Measurements from ENCODE around the gene PCK1. TPM values are rescaled to one million over a fixed set of nuclear protein-coding genes. Genes with fewer than 3 reads are reported as not detected.
"Not testable (repeated sequence)": the region's sequence is repeated elsewhere in the genome, so short reads cannot be mapped to it uniquely, and the experiment has no call there.

The PCK1 gene
- polyA plus RNA-seq (2011; rRNA removed) (not detected in 2 replicates), polyA minus RNA-seq (2011; rRNA and poly(A)+ RNA removed) (not detected in 2 replicates)

GRCh38 chr20:57560554-57561355, at the start of gene PCK1:
Gene PCK1, plus strand, starts transcription at chr20:57561110. Its CDS starts 302 bp downstream, at chr20:57561412.
- CTCF ChIA-PET: interaction anchor here (0.6 to 0.9 kb wide), 2 partner anchors 37 to 54 kb away, joined by 3 read pairs; no protein-coding TSS in a partner anchor
- Histone ChIP-seq H3K4me3 (ENCODE audit: low read depth, low read length) (no peak within 1 kb of the TSS), H3K27me3 (ENCODE audit: control insufficient read depth, insufficient read depth, low read length) (peaks cover 2% of the 10 kb centered on the region), H3K36me3 (ENCODE audit: control insufficient read depth, insufficient read depth, low read length) (no peaks in the 10 kb centered on the region)
- POLR2A ChIA-PET: no interaction called here
- TF ChIP-seq CTCF (IDR thresholded peaks at IDR 0.05; ENCODE audit: insufficient read depth, low read depth, low read length): no peak
- DNase-seq (ENCODE audit: low read depth): no peak

- CTCF ChIA-PET: interaction anchor here (1.3 to 16.4 kb wide), 3 partner anchors 10 to 698 kb away, joined by 3 to 222 read pairs (median 21); no protein-coding TSS in a partner anchor
- DNase-seq (ENCODE audit: low read depth); POLR2A ChIA-PET; H3K27me3 ChIP-seq (ENCODE audit: control insufficient read depth, insufficient read depth, low read length); H3K36me3 ChIP-seq (ENCODE audit: control insufficient read depth, insufficient read depth, low read length); H3K4me3 ChIP-seq (ENCODE audit: low read depth, low read length): not testable (repeated sequence)
Measured at GRCh38 chr20:57511709-57512108, 49.2 kb upstream of the PCK1 start.

GRCh38 chr20:57512432-57512831, 48.5 kb upstream of the PCK1 start:
- Histone ChIP-seq H3K4me3 (ENCODE audit: low read depth, low read length) (no peak overlapping the region), H3K27me3 (ENCODE audit: control insufficient read depth, insufficient read depth, low read length) (peaks cover 12% of the 10 kb centered on the region), H3K36me3 (ENCODE audit: control insufficient read depth, insufficient read depth, low read length) (no peaks in the 10 kb centered on the region)
- ChIA-PET CTCF (interaction anchor here (1.3 to 16.4 kb wide), 4 partner anchors 11 to 697 kb away, joined by 3 to 222 read pairs (median 12); no protein-coding TSS in a partner anchor), POLR2A (no interaction called here)
- TF ChIP-seq CTCF (IDR thresholded peaks at IDR 0.05; ENCODE audit: insufficient read depth, low read depth, low read length): no peak
- no peak for DNase-seq (ENCODE audit: low read depth)

- peaks cover 14% of the 10 kb centered on the region for H3K27me3 ChIP-seq (ENCODE audit: control insufficient read depth, insufficient read depth, low read length)
- no peak for DNase-seq (ENCODE audit: low read depth)
- H3K4me3 ChIP-seq (ENCODE audit: low read depth, low read length): no peak overlapping the region
- no peak for TF ChIP-seq CTCF (IDR thresholded peaks at IDR 0.05; ENCODE audit: insufficient read depth, low read depth, low read length)
- no peaks in the 10 kb centered on the region for H3K36me3 ChIP-seq (ENCODE audit: control insufficient read depth, insufficient read depth, low read length)
- CTCF ChIA-PET: interaction anchor here (0.8 to 16.4 kb wide), 8 partner anchors 8 to 697 kb away, joined by 3 to 222 read pairs (median 4); no protein-coding TSS in a partner anchor
- POLR2A ChIA-PET: no interaction called here
Measured at GRCh38 chr20:57513199-57513598, 47.7 kb upstream of the PCK1 start.

GRCh38 chr20:57514273-57514751, 46.6 kb upstream of the PCK1 start:
- POLR2A ChIA-PET: no interaction called here
- Histone ChIP-seq H3K36me3 (ENCODE audit: control insufficient read depth, insufficient read depth, low read length) (no peaks in the 10 kb centered on the region), H3K4me3 (ENCODE audit: low read depth, low read length) (no peak overlapping the region), H3K27me3 (ENCODE audit: control insufficient read depth, insufficient read depth, low read length) (peaks cover 10% of the 10 kb centered on the region)
- peak; percentile 79 for TF ChIP-seq CTCF (IDR thresholded peaks at IDR 0.05; ENCODE audit: insufficient read depth, low read depth, low read length)
- DNase-seq (ENCODE audit: low read depth): no peak
- CTCF ChIA-PET: interaction anchor here (0.6 to 16.4 kb wide), 10 partner anchors 15 to 699 kb away, joined by 3 to 222 read pairs (median 5); no protein-coding TSS in a partner anchor

All from BJ (cell line).